ENCODE results near the gene PRR7.
A peak's percentile ranks its signal among the peaks of the same experiment; 100 is the strongest.

GRCh38 chr5:177454397-177455035 is 7.9 kb downstream of the PRR7 start:
- peak; percentile 83 for TF ChIP-seq CTCF (conservative IDR thresholded peaks at IDR 0.05; ENCODE audit: low read depth, low read length)
- TF ChIP-seq EZH2 (IDR thresholded peaks at IDR 0.05; ENCODE audit: low read length, unreplicated experiment): no peak
- TF ChIP-seq EZH2phosphoT487 (IDR thresholded peaks at IDR 0.05; ENCODE audit: borderline replicate concordance, low read length): 0 out of 2 replicates have a peak, but pooled peaks have one; percentile 5
